K562 (cell line): ENCODE data around the gene SREBF1. TPM values are rescaled to one million over a fixed set of nuclear protein-coding genes. Genes with fewer than 3 reads are reported as not detected.
A peak's percentile ranks its signal among the peaks of the same experiment; 100 is the strongest.

Experiments
- ATAC-seq: fragments of 200-7000 bp; cut with Tn5 transposase; 3 replicates; pipeline ENCODE4 v1.9.1; 2020; ENCODE audit warnings: moderate library complexity
- BruUV-seq: library from RNA; stranded (reverse); fragments of 400-500 nt; replicated peaks from 2 replicates; lab custom pipeline; 2021; lab: Mats Ljungman, UMichigan
- CTCF ChIA-PET: fragments of 300-600 bp; formaldehyde crosslinking; extraction: SDS; loops from one replicate; lab custom pipeline; 2021; ENCODE audit warnings: low intra/inter-chr PET ratio; lab: Yijun Ruan, JAX
- POLR2A ChIA-PET: fragments of 300-600, 350-650 bp; sonication (Branson Sonifier 250); formaldehyde crosslinking; extraction: SDS; loops from one replicate; lab custom pipeline; 2021; ENCODE audit warnings: antibody characterized with exemption, inconsistent platforms; lab: Yijun Ruan, JAX
- DNase-seq, 4 experiments: peaks; one replicate each; pipeline versions ENCODE4 v3.0.0 to v3.0.0-alpha.2; 2011 to 2018; ENCODE audit warnings: low spot score in 3 of 4, mixed read lengths in 3 of 4; ENCODE audit errors: extremely low read depth in 1 of 4
- FAIRE-seq: peaks from 2 replicates; lab custom pipeline; 2011; peaks lifted over from hg19 to GRCh38; lab: Jason Lieb, UNC
- H2AFZ ChIP-seq: 2 replicates; pipeline ENCODE4 v1.6.0; 2011; ENCODE audit warnings: low read depth, low read length, control low read depth, inconsistent platforms
- H3K27ac ChIP-seq: fragments of 200-600 bp; 3 replicates; pipeline ENCODE4 v1.8.0; 2011; ENCODE audit warnings: low read depth, mild to moderate bottlenecking, control low read depth, inconsistent platforms, low read length, moderate library complexity, mixed read lengths; ENCODE audit errors: extremely low read depth
- H3K27me3 ChIP-seq, 2 experiments: fragments of 300-600 bp in 1 of 2; 2 replicates in 1 of 2; 3 replicates in 1 of 2; pipeline versions ENCODE4 v1.6.0 to v1.8.0; 2011; ENCODE audit warnings: inconsistent platforms in 2 of 2, low read length in 2 of 2, mild to moderate bottlenecking in 1 of 2, mixed read lengths in 1 of 2, moderate library complexity in 1 of 2; ENCODE audit not compliant: control insufficient read depth in 2 of 2, insufficient read depth in 2 of 2
- H3K36me3 ChIP-seq: fragments of 300-600 bp; 3 replicates; pipeline ENCODE4 v1.8.0; 2011; ENCODE audit warnings: mild to moderate bottlenecking, low read length, inconsistent platforms; ENCODE audit not compliant: control insufficient read depth, insufficient read depth
- H3K4me1 ChIP-seq, 2 experiments: fragments of 200-600 bp in 1 of 2; replicated peaks in 1 of 2; 2 replicates in 1 of 2; 3 replicates in 1 of 2; pipeline versions ENCODE4 v1.5.1 to v1.8.0; 2011; ENCODE audit warnings: inconsistent platforms in 2 of 2, low read length in 2 of 2, mild to moderate bottlenecking in 1 of 2, mixed read lengths in 1 of 2, moderate library complexity in 1 of 2; ENCODE audit not compliant: control insufficient read depth in 2 of 2, insufficient read depth in 2 of 2
- H3K4me2 ChIP-seq: 2 replicates; pipeline ENCODE4 v1.6.1; 2011; ENCODE audit warnings: low read length, control low read depth, inconsistent platforms, mixed read lengths; ENCODE audit not compliant: insufficient read depth
- H3K4me3 ChIP-seq: fragments of 200-600 bp; sonication (generic), shearing (Covaris generic); 2 replicates; pipeline ENCODE4 v1.5.1; 2016; ENCODE audit warnings: control low read depth, inconsistent platforms
- H3K79me2 ChIP-seq: fragments of 200-600 bp; 3 replicates; pipeline ENCODE4 v1.8.0; 2011; ENCODE audit warnings: low read length, inconsistent platforms; ENCODE audit not compliant: control insufficient read depth, insufficient read depth
- H3K9ac ChIP-seq, 2 experiments: 2 replicates each; pipeline versions ENCODE4 v1.6.0 to v1.6.1; 2011; ENCODE audit warnings: low read depth in 2 of 2, low read length in 2 of 2, control low read depth in 1 of 2, inconsistent platforms in 1 of 2, mild to moderate bottlenecking in 1 of 2, mixed read lengths in 1 of 2; ENCODE audit not compliant: insufficient read depth in 1 of 2
- H3K9me1 ChIP-seq: one replicate; pipeline ENCODE4 v1.6.0; 2011; ENCODE audit warnings: inconsistent platforms, mild to moderate bottlenecking, low read length, moderate library complexity; ENCODE audit not compliant: control insufficient read depth, insufficient read depth
- H3K9me3 ChIP-seq: replicated peaks from 2 replicates; pipeline ENCODE4 v1.5.1; 2011; ENCODE audit warnings: low read depth, low read length, inconsistent platforms; ENCODE audit not compliant: control insufficient read depth, insufficient read depth
- H4K20me1 ChIP-seq: replicated peaks from 2 replicates; pipeline ENCODE4 v1.6.1; 2011; ENCODE audit warnings: low read length, inconsistent platforms, mixed read lengths; ENCODE audit not compliant: control insufficient read depth, insufficient read depth
- CHAMP1 ChIP-seq: fragments of 450-650 bp; IDR thresholded peaks from 2 replicates; pipeline ENCODE4 v1.6.1; 2016; ENCODE audit warnings: mild to moderate bottlenecking
- E4F1 ChIP-seq: fragments of 250-450 bp; sonication (Bioruptor Pico); IDR thresholded peaks from 2 replicates; pipeline ENCODE4 v1.5.0; 2021; ENCODE audit warnings: mild to moderate bottlenecking, borderline replicate concordance
- FOXJ3 ChIP-seq: sonication (generic); formaldehyde crosslinking; IDR thresholded peaks from 2 replicates; pipeline ENCODE4 v1.4.0; 2020; ENCODE audit warnings: mild to moderate bottlenecking, missing genetic modification reagents
- JUNB ChIP-seq: fragments of 450-650 bp; formaldehyde crosslinking; conservative IDR thresholded peaks from 2 replicates; pipeline ENCODE4 v1.4.0; 2020; ENCODE audit warnings: mild to moderate bottlenecking
- MAFK ChIP-seq: IDR thresholded peaks from 2 replicates; pipeline ENCODE4 v1.6.1; 2011; ENCODE audit warnings: low read length, improper control_type of control experiment
- NCOA6 ChIP-seq: fragments of 450-650 bp; IDR thresholded peaks from 2 replicates; pipeline ENCODE4 v1.6.1; 2017; ENCODE audit warnings: mild to moderate bottlenecking
- NR2C1 ChIP-seq, 2 experiments: fragments of 450-650 bp; IDR thresholded peaks; 2 replicates each; pipeline ENCODE4 v1.6.1; 2017; ENCODE audit warnings: mild to moderate bottlenecking in 2 of 2, antibody characterized with exemption in 1 of 2, inconsistent platforms in 1 of 2, missing compliant biosample characterization in 1 of 2, missing genetic modification characterization in 1 of 2
- NRF1 ChIP-seq, 2 experiments: fragments of 450-650 bp; IDR thresholded peaks in 1 of 2; conservative IDR thresholded peaks in 1 of 2; 2 replicates each; pipeline ENCODE4 v1.6.1; 2014; ENCODE audit warnings: mild to moderate bottlenecking in 2 of 2
- POLR2G ChIP-seq: fragments of 200-400 bp; formaldehyde crosslinking; IDR thresholded peaks from 2 replicates; pipeline ENCODE4 v1.6.1; 2017; ENCODE audit warnings: low read depth, mild to moderate bottlenecking, antibody characterized with exemption, low read length, moderate library complexity
- SMAD1 ChIP-seq: fragments of 150-350 bp; IDR thresholded peaks from 2 replicates; pipeline ENCODE4 v1.6.1; 2014; ENCODE audit warnings: low read length, low read depth; ENCODE audit not compliant: partially characterized antibody
- XRCC3 ChIP-seq: fragments of 450-650 bp; IDR thresholded peaks from 2 replicates; pipeline ENCODE4 v1.6.1; 2017; ENCODE audit warnings: mild to moderate bottlenecking, moderate library complexity
- ZEB2 ChIP-seq: fragments of 450-650 bp; IDR thresholded peaks from 2 replicates; pipeline ENCODE4 v1.6.1; 2016
- WGBS: fragments of 100-300 bp; shearing (Covaris generic); methylation state at CpG from one replicate; pipeline ENCODE4 v1.1.6; 2016; ENCODE audit warnings: low coverage, mixed read lengths; ENCODE audit not compliant: insufficient coverage; ENCODE audit errors: missing lambda C conversion rate; 5-methylcytosine and 5-hydroxymethylcytosine counted together
- in situ Hi-C: fragments of 300-500 bp; cut with MboI; formaldehyde crosslinking; loops from 4 replicates; pipeline ENCODE4 v1.15.0; 2018; ENCODE audit warnings: inconsistent platforms, mixed read lengths
- intact Hi-C: fragments of 100-400 bp; cut with micrococcal nuclease; formaldehyde crosslinking; loops from 2 replicates; pipeline ENCODE4 v1.14.2; 2022
- polyA plus RNA-seq, 8 experiments: library from polyadenylated mRNA; depleted of rRNA in 4 of 8; stranded (reverse) in 5 of 8; unstranded in 3 of 8; fragments of >200 nt; fragmentation: Nextera tagmentation in 2 of 8; fragmentation: Illumina TruSeq in 1 of 8; extraction: Ambion mirVana in 2 of 8; extraction: Trizol in 1 of 8; gene quantifications; 2 replicates each; pipeline versions ENCODE4 v1.2.1 to v1.2.3, GENCODE V29; 2011 to 2014; ENCODE audit warnings: inconsistent platforms in 1 of 8, missing spikeins in 1 of 8
- total RNA-seq, 7 experiments: library from RNA; depleted of rRNA in 6 of 7; stranded (reverse); fragments of >200 nt in 6 of 7; fragmentation: Illumina TruSeq in 2 of 7; extraction: Trizol in 2 of 7; gene quantifications; 2 replicates each; pipeline versions ENCODE4 v1.2.1 to v1.2.3, GENCODE V29; 2011 to 2021; ENCODE audit warnings: low replicate concordance in 1 of 7

The SREBF1 gene
- total and polyA plus RNA-seq, 9 of the 15 experiments (the other 6 are each of a cell fraction or from before 2014, with no cell fraction given) = 1.6 to 169 (median 69.4) TPM

GRCh38 chr17:17844079-17844478 lies 7.3 kb upstream of the SREBF1 start:
- H4K20me1 ChIP-seq = 0 out of 2 replicates have a peak, but pooled peaks cover 3% of the 10 kb centered on the region
- peaks cover 33 to 83% of the 10 kb centered on the region in 2 experiments for H3K4me1 ChIP-seq
- H3K79me2 ChIP-seq = peaks cover 16% of the 10 kb centered on the region
- H3K4me2 ChIP-seq = no peak overlapping the region
- WGBS = no CpG with 5 or more reads among the region's 7 CpGs
- intact Hi-C loops = no loop called here
- CTCF ChIA-PET = no interaction called here
- FAIRE-seq (no peak), ATAC-seq (no peak), DNase-seq (no peak)
- H3K9me3 ChIP-seq = no peaks in the 10 kb centered on the region
- peak; percentile 22; the same call in 1 of the 2 replicates for TF ChIP-seq POLR2G
- TF ChIP-seq XRCC3 = no peak
- no peaks in the 10 kb centered on the region for H3K9me1 ChIP-seq
- no peak overlapping the region for H3K4me3 ChIP-seq
- H3K36me3 ChIP-seq = no peaks in the 10 kb centered on the region
- no peak overlapping the region for H2AFZ ChIP-seq
- no peaks in the 10 kb centered on the region for H3K27me3 ChIP-seq
- no TSS peak for BruUV-seq
- in situ Hi-C loops = no loop called here
- H3K27ac ChIP-seq = no peak overlapping the region
- peak overlapping the region in 1 of 2 experiments; percentile 78; a peak in 1 of 4 replicates for H3K9ac ChIP-seq
- POLR2A ChIA-PET = interaction anchor here (2.8 kb wide), 1 partner anchor 11 kb away, joined by 9 read pairs; no protein-coding TSS in a partner anchor

- POLR2A ChIA-PET = interaction anchor here (1.2 to 2.8 kb wide), 3 partner anchors 10 to 252 kb away, joined by 4 to 10 read pairs (median 9); no protein-coding TSS in a partner anchor
- CTCF ChIA-PET = no interaction called here
- H3K4me3 ChIP-seq = no peak overlapping the region
- FAIRE-seq = no peak
- intact Hi-C loops = no loop called here
- no peak for DNase-seq
- no peaks in the 10 kb centered on the region for H3K36me3 ChIP-seq
- H3K4me1 ChIP-seq = peaks cover 33 to 81% of the 10 kb centered on the region in 2 experiments
- H3K27me3 ChIP-seq = no peaks in the 10 kb centered on the region
- no peak overlapping the region for H2AFZ ChIP-seq
- no peak overlapping the region for H3K27ac ChIP-seq
- H3K9me1 ChIP-seq = no peaks in the 10 kb centered on the region
- H3K9ac ChIP-seq = peak overlapping the region in 1 of 2 experiments; percentile 78; a peak in 2 of 4 replicates
- 81% methylated on average over 2 of the region's 4 CpGs for WGBS
- no peak for ATAC-seq
- no peak overlapping the region for H3K4me2 ChIP-seq
- H3K9me3 ChIP-seq = no peaks in the 10 kb centered on the region
- no TSS peak for BruUV-seq
- in situ Hi-C loops = no loop called here
- 0 out of 2 replicates have a peak, but pooled peaks cover 3% of the 10 kb centered on the region for H4K20me1 ChIP-seq
- peaks cover 22% of the 10 kb centered on the region for H3K79me2 ChIP-seq
- TF ChIP-seq FOXJ3 = no peak
- no peak for TF ChIP-seq MAFK
- TF ChIP-seq NCOA6 = no peak
- TF ChIP-seq E4F1 (CRISPR knock-in tag) = no peak
- no peak for TF ChIP-seq CHAMP1
- TF ChIP-seq NRF1 (conservative IDR thresholded peaks at IDR 0.05 in 1 of 2, IDR thresholded peaks at IDR 0.05 in 1 of 2) = no peak
- TF ChIP-seq ZEB2 = no peak
- no peak for TF ChIP-seq JUNB
- no peak for TF ChIP-seq SMAD1
- TF ChIP-seq NR2C1 (IDR thresholded peaks at IDR 0.05) = no peak
- TF ChIP-seq NR2C1 (tag; IDR thresholded peaks at IDR 0.05) = no peak
These were observed 6.3 kb upstream of the SREBF1 start for GRCh38 chr17:17843096-17843495.
